ENCODE measurements around the gene BTF3L4.
A peak's percentile ranks its signal among the peaks of the same experiment; 100 is the strongest.
"Not testable (repeated sequence)": the region's sequence is repeated elsewhere in the genome, so short reads cannot be mapped to it uniquely, and the experiment has no call there.

BTF3L4 gene
- total RNA-seq, result 30.4 to 40.9 reads per million in 2 donors

- peak; percentile 79 for DNase-seq
These were observed at the start of gene BTF3L4 for GRCh38 chr1:52056163-52056936. BTF3L4 (plus strand) TSS chr1:52056295; CDS start chr1:52059848, 3,553 bp downstream.

GRCh38 chr1:52007215-52008002 lies 48.7 kb upstream of the BTF3L4 start:
- DNase-seq, result no peak

GRCh38 chr1:52008071-52008809 lies 47.9 kb upstream of the BTF3L4 start:
- no peak for DNase-seq

- DNase-seq, result no peak
These were observed 34.0 kb upstream of the BTF3L4 start for GRCh38 chr1:52022133-52022532.

DNA sequence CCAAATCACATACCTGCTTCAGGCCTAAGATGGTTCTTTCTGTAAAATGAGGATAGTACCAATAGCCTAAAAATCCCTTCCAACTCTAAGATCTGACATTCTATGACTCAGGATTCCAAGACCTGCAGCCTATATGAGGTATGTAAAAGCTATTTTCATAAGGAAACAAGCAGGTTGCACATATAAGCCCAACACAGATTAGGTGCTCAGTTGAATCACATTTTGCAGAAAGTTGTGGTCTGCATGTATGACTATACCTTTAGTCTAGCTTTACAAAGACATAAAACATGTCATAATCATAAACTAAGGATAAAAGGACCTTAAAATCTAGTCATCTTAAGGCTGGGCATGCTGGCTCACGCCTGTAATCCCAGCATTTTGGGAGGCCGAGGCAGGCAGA lies 29.8 kb upstream of the BTF3L4 start:
- DNase-seq, result no peak

GRCh38 chr1:52028328-52028727 lies 27.8 kb upstream of the BTF3L4 start:
- DNase-seq, result no peak

GRCh38 chr1:52028839-52029238 lies 27.3 kb upstream of the BTF3L4 start:
- DNase-seq, result not testable (repeated sequence)

GRCh38 chr1:52032124-52032784 lies 23.8 kb upstream of the BTF3L4 start:
- DNase-seq, result no peak

DNA sequence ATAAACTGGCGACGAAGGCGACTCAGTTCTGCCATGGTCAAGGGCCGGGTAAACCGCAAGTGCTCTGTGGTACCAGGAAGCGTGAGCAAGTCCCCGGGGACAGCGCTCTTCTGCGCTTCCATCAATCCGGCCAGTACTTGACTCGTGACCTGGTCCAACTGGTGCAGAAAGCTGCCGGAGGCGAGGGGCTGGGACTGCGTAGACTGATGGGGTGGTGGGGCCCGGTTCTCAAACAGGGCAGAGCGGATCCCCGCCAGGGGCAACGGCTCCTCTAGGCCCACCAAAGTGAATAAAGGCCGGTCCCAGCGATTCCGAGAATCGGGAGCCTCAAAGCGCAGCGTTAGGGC lies 23.3 kb upstream of the BTF3L4 start:
- no peak for DNase-seq

DNA sequence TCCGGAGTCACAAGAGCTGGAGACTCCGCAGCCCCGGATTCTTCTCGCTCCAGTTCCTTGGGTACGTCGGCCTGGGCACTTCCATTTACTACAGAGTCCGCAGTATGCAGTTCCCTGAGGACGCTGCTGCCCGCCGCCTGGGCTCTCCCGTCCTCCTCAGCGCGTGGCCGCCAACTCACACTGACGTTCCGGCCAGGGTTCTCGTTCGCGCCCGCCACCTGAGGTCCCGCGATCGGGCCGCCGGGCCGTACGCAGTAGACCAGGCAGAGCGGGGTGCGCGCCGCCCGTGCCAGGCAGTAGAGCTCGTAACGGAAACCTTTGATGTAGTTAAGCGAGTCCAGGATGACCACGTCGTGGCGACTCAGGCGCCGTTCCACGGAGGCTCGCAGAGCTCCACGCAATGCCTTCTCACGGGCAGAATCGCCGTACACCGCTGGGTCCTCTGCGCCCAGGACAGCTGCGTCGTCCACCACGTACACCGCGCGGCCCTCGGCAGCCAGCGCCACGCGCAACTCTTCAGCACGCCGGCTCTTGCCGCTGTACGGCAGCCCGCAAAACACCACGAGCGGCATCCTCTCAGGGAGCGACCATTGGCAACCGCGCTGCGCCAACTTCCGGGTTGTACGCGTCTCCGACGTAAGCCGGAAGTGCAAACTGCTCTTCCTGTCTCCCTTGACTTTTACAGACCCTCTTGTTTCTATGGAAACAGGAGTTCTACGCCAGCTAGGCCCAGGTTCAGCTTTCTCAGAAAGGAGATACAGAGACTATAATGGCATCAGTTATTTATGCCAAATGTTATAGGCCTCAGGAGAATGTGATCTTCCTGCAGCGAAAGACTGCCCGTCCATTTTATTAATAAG lies 22.7 kb upstream of the BTF3L4 start, which contains the start of gene KTI12:
TSS of gene KTI12 (minus strand) at position 621 of the 860 bp plus-strand sequence. CDS start at position 572, 49 bp downstream.
- peak; percentile 74 for DNase-seq

- no peak for DNase-seq
These were observed 22.1 kb upstream of the BTF3L4 start for GRCh38 chr1:52034050-52034384.

DNA sequence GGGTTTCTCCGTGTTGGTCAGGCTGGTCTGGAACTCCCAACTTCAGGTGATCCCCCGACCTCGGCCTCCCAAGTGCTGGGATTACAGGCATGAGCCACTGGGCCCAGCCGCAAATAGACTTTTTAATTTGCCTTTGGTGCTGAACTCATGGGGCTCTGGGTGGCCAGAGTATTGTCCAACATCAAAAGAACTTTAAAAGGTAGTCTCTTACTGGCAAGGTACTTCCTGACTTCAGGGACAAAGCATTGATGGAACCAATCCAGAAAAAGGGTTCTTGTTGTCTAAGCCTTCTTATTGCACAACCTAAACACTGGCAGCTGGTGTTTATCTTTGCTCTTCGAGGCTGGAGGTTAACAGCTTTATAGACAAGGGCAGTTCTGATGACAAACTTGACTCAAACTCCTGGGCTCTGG lies 18.7 kb upstream of the BTF3L4 start:
- DNase-seq, result no peak

GRCh38 chr1:52037909-52038308 lies 18.2 kb upstream of the BTF3L4 start:
- no peak for DNase-seq

DNA sequence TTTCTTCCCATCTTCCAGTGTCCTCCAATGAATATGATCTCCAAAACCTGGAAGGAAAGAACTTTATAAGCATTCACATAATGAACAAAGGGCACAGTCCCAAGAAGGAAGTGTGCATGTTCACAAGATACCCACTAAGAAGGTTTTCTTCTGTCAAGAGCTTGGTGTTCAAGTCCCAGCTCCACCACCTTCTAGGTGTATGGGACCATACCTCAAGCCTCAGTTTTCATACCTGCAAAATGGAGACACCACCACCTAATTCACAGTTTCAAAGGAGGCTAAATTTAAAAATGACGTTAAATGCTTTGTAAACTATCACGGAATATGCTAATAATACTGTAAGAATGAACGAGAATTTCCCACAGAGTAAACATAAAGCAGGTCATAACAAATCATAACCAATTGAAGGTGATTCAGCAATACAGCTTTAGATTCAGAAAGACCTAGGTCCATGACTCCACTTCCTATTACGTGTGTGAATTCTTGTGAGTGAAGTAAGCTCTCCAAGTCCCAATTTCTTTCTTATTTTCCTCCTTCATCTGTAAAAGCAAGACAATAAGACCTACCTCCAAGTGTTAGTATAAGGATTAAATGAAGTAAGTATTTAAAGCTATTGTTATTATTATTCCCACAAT lies 14.4 kb upstream of the BTF3L4 start:
- DNase-seq, result no peak

GRCh38 chr1:52045236-52045635 lies 10.9 kb upstream of the BTF3L4 start:
- no peak for DNase-seq

DNA sequence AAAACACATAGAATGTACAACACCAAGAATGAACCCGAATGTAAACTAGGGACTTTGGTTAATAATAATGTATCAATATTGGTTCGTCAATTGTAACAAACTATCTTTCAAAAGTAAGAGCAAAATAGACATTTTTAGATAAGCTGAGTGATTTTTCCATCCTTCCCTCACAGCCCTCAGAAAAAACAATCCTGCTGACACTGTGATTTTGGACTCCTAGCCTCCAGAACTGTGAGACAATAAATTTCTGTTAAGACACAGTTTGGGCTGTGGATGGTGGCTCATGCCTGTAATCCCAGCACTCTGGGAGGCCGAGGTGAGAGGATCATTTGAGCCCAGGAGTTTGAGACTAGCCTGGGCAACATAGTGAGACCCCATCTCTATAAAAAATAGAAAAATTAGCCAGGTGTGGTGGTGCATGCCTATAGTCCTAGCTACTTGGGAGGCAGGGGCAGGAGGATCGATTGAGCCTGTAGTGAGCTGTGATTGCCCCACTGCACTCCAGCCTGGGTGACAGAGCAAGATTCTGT lies 10.4 kb upstream of the BTF3L4 start:
- DNase-seq, result not testable (repeated sequence)

DNA sequence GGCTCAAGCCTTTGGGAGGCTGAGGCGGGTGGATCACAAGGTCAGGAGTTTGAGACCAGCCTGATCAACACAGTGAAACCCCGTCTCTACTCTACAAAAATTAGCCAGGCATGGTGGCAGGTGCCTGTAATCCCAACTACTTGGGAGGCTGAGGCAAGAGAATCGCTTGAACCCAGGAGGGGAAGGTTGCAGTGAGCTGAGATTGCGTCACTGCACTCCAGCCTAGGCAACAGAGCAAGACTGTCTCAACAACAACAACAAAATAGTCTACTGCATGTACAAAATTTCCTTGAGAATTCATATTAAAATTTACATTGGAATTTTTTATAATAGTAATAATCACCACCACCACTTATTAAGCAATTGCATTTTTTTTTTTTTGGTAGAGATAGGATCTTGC lies 6.8 kb upstream of the BTF3L4 start:
- not testable (repeated sequence) for DNase-seq

DNA sequence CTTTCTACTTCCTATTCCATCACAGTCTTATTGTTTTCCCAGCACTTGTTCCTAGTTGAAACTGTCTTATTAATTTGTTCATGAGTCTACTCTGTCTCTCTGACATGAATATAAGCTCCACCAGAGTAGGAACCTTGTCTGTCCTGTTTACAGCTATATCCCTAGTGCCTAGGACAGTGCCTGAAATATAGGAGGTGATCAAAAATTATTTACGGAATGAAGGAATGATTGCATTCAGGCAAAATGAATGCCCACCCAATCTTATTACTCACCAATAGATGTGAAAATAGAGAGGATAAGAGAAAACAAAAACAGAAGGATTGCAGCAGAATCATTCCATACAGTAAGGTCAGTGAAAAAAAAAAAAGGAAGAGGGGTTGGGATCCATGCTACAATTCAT lies 2.2 kb upstream of the BTF3L4 start:
- no peak for DNase-seq

DNA sequence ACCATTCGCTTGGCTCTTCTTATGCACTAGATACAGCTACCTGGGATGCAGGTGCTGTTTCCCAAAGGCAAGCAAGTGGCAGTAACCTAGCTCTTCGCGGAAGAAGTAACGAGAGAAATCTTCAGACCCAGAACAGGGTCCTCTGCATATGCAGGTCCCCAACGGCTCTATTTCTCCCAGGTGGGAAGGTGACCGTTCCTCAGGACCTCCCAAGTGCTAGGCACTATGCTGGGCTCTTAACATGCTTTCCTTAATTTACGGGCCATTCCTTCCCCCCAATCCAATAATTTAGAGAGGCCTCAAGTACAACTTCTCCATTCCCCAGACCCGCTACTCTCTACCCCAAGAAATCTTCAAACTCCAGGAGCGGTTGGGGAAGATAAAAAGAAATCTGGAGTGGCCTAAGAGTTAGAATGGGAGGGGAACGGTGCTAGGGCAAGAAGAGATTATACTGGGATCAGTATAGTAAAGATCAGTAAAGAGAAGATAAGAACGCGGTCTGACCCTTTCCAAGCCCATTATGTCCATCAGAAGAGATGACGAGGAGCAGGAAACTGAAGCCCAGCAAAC lies 1.5 kb upstream of the BTF3L4 start:
- DNase-seq, result no peak

DNA sequence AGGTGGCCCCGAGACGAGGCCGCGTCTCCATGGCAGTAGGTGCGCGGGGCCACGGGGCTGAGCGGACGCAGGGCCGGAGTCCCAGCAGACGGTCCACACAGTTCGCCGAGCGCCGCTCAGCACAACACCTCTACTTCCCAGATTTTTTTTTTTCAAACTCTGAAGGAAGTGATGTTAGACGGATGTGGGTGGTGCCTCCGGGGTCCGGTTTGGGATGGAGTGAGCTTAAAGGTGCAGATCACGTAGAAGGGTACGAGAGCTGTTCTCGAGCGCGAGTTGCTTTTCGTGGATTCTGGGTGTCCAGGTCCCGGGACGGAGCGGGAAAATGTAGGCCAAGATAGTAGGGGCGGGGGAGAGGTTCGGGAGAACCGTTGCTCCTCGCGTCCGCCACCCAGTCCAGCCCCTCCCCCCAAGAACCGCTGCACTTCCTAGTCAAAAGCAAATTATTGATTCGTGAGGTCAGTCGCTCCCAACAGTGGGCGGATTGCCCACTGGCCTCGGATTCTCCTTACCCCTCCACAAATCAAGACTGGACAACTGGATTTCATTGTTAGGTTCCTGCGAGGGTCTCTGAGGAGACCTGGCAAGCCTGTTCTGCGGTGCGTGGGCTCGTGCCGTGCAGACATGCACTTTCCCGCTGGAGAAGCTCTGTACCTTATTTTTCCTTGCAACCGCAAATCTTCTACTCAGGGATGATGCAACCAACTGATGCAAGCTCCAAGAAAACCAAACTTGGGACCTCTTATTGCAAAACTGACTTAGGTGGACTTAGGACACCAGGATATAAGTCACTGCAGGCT lies 829 bp upstream of the BTF3L4 start, which contains the start of gene TXNDC12:
TSS of gene TXNDC12 (minus strand) at position 126 of the 800 bp plus-strand sequence. CDS start at position 31, 95 bp downstream.
- DNase-seq, result peak; percentile 15

Measured in activated gamma-delta T cell (primary cell).